CMK (cell line): Measurements from ENCODE around the gene UNC93B1.

Experiments used
- DNase-seq: peaks from one replicate; pipeline ENCODE4 v3.0.0-alpha.2; 2010; ENCODE audit warnings: low read depth

UNC93B1 gene

GRCh38 chr11:68022531-68022930 is 18.6 kb upstream of the UNC93B1 start:
- DNase-seq = no peak

DNA sequence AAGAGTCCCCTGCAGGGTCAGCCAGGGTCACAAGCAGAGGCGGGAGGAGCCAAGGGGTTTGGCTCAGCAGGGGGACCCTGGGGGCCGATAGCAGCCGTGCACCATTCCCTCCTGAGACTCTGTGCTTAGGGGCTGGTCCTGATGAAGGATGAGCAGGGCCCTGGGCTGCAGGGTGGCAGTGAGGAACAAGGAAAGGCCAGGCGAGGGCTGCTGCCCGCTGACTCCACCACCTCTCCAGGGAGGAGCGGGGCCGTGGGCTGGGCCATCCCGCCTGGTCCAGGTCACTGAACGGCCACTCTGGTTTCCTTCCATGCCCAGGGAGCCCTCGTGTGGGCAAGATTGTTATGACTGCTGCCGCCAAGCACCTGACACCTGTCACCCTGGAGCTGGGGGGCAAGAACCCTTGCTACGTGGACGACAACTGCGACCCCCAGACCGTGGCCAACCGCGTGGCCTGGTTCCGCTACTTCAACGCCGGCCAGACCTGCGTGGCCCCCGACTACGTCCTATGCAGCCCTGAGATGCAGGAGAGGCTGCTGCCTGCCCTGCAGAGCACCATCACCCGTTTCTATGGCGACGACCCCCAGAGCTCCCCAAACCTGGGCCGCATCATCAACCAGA is 17.4 kb upstream of the UNC93B1 start:
- DNase-seq = no peak

GRCh38 chr11:68020575-68020974 is 16.7 kb upstream of the UNC93B1 start:
- DNase-seq = no peak

GRCh38 chr11:68019486-68019885 is 15.6 kb upstream of the UNC93B1 start:
- no peak for DNase-seq

DNA sequence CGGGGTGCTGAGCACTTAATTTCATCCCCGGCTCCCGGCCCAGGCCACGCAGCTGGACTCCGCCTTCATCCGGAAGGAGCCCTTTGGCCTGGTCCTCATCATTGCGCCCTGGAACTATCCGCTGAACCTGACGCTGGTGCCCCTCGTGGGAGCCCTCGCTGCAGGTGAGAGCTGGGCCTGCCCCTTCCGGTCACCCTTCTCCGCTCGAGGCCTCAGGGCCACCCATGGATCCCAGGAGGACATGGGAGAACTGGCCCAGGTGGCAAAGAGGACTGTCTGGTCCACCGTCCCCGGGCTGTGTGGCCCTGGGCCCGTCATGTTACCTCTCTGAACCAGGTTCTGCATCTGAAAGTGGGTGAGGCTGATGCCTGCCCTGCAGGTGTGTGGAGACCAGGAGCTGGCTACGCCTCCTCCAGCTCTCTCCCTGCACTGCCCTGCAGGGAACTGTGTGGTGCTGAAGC is 14.9 kb upstream of the UNC93B1 start:
- no peak for DNase-seq

DNA sequence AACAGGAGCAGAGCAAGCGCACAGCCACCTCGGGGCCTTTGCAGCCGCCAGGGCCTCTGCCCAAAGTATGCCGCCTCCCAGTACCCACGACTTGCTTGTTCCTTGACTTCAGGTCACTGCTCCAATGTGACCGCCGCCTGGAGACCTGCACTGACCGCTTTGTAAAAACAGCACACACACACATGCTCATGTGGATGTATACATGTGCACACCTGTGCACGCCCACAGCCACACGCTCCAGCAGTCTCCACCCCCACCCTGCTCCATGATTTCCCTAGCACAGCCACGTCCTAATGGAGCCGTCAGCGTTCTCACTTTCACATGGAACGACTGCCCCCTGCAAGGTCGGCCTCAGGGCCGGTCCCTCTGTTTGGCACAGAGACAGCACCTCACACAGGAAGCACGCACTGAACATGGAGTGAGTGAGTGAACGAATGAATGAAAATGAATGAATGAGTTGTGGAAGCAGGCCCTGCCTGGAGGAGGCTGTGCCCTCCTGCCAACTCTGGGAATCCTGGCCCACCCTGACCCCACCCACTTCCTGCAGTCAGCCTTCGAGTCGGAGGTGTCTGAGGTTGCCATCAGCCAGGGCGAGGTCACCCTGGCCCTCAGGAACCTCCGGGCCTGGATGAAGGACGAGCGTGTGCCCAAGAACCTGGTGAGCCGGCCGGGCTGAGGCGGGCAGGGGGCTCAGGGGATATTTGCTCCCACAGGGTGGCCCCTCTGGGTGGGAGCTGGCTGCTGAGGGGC is 14.3 kb upstream of the UNC93B1 start:
- DNase-seq = no peak

- DNase-seq = no peak
Observed at GRCh38 chr11:68016904-68017817, 13.3 kb upstream of the UNC93B1 start.

- DNase-seq = no peak
Observed at GRCh38 chr11:68016161-68016903, 12.4 kb upstream of the UNC93B1 start.

- no peak for DNase-seq
Observed at GRCh38 chr11:68015467-68015866, 11.6 kb upstream of the UNC93B1 start.

DNA sequence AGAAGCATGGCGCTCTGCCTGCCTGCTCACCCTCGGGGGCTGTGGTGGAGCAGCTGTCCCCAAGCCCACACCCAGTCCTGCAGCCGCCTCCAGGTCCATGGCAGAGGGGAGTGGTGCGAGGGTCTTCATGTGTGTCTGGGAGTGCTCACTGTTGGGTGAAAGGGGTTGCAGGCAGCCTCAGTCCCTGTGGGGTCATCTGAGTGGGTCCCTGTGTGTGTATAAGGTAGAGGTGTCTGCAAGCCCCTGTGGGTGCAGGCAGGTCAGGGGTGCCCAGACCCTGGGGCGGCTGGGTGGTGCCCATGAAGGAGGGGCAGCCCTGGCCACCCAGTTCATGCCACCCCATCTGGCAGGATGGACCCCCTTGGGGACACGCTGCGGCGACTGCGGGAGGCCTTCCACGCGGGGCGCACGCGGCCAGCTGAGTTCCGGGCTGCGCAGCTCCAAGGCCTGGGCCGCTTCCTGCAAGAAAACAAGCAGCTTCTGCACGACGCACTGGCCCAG is 11.1 kb upstream of the UNC93B1 start:
- DNase-seq = no peak

DNA sequence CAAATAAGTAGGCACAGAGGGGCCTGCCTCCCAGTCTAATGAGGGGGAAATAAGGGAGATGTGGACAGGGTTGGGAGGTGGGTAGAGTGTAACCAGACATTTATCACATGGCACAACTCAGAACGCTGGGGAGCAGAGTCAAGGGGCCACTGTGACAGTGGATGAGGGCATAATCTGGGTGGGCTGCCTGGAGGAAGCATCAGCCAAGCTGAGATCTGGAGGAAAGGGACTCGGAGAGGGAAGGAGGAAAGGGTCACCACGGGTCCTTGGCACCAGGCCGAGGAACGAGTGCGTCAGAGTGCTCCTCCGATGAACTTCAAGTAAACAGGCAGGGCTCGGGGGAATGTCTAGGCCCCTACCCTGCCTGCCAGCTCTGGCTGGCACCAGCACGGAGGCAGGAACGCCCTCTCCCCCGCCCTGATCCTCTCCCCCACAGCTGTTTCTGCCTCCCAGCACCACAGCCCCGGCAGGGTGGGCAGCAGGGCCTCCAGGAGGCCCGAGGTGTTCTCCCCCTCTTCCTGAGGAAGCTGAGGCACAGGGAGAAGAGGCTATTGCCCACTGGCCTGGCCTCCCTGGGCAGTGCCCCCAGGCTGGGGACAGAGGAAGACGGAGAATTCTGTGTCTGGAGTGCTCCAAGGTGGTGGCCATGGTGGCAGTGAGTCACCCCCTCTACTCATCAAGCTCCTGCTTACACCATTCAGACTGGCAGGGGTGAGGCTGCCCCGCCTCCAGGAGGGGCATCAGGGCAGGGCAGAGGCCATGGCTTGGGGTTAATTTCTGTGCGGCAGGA is 10.5 kb upstream of the UNC93B1 start:
- no peak for DNase-seq

- no peak for DNase-seq
Observed at GRCh38 chr11:68013611-68014156, 9.8 kb upstream of the UNC93B1 start.

DNA sequence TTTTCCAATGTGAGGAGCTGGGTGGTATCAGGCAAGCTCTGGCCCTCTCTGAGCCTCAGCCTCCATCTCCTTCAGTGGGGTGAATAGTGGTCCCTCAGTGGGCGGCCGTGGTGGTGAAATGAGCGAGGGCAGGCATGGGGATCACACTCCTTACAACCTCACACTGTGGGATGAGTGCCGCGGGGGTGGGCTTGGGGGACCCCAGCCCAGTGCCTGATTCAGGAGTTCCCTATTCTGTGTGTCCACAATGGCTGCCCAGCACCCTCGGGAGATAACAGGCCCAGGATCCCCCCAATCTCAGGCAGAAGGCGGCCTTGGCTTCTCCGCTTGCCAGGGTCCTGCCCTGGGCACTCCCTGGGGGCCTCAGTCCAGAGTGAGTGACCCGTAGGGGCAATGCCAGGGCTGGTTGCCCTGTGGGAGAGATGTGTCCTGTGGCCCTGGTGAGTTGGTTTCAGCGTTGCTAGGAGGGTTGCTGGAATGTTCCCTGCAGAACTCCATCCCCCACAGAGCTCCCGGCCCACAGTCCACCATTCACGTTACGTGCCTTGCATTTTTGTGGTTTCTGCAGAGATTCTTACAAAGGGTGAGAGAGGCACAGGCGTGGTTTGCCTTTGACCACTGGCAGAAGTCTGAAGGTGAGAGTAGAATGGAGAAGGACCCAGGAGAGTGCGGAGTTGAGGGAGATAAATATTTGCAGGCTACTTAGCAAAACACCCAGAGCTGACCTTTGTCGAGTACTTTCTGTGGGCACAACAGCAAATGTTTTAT is 9.1 kb upstream of the UNC93B1 start:
- no peak for DNase-seq

DNA sequence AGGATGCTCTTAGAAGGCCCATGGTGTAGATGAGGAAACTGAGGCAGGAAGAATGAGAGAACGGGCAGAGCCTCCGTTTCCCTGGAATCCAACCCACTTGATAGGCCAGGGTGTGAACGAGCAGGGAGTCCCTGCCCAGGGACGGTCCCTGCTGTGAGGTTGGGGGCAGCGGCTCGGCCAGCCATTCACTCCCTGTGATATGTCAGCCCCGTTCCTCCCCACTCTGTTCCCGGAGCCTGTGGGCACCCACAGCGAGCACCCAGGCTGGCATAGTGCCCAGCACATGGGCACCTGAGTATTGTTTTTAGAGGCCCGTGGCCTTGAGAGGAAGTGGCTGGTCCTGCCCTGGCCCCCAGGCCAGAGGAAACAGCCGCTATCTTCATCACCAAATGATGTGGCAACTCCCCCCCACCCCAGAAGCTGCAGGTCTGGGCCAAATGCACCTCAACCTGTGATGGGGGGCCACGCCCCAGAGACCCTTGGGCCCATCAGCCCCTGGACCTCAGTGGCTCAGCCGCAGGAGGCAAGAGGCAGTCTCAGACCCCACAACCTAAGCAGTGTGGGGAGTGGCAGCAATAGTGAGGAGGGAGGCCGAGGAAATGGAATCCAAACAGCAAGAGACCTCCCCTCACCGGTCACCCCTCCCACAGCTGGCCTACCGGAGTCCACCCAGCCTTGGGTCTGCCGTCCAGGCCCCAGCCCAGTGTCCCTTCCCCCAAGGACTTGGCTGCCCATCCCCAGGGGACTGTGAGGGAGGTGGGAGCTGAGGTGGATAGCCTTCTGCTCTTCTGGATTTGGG is 8.3 kb upstream of the UNC93B1 start:
- no peak for DNase-seq

GRCh38 chr11:68011051-68011943 is 7.4 kb upstream of the UNC93B1 start:
- DNase-seq = no peak

- peak; percentile 74 for DNase-seq
Observed at GRCh38 chr11:68010090-68011041, 6.5 kb upstream of the UNC93B1 start, which contains the start of gene ALDH3B1. ALDH3B1 (plus strand) TSS chr11:68010327; CDS start chr11:68015298, 4,971 bp downstream.
